ENCODE measurements around the gene ACOX1. TPM values are rescaled to one million over a fixed set of nuclear protein-coding genes. Genes with fewer than 3 reads are reported as not detected.

Gene ACOX1
- total and polyA plus RNA-seq, 2 of the 13 experiments (the other 11 are each of a cell fraction or from before 2014, with no cell fraction given), result 86.4 to 120 TPM

- TF ChIP-seq HNF1B (CRISPR knock-in tag; IDR thresholded peaks at IDR 0.05) (peak; percentile 59; the same call in 1 of the 2 replicates), MTA1 (CRISPR knock-in tag; IDR thresholded peaks at IDR 0.05; ENCODE audit: borderline replicate concordance) (no peak; the same call in 1 of the 2 replicates), ZNF362 (CRISPR knock-in tag; IDR thresholded peaks at IDR 0.05; ENCODE audit: borderline replicate concordance) (no peak)
Measured at GRCh38 chr17:75897160-75898019, 81.6 kb downstream of the ACOX1 start (continued).

- Histone ChIP-seq H3K36me3 (replicated peaks in 1 of 2; ENCODE audit: control insufficient read depth in 1 of 2, insufficient read depth in 2 of 2, low read length in 2 of 2) (peaks cover 22 to 39% of the 10 kb centered on the region in 2 experiments), H3K4me3 (replicated peaks in 1 of 3; ENCODE audit: insufficient read depth in 1 of 3, low read depth in 2 of 3, low read length in 3 of 3) (peak within 1 kb of the TSS; percentile 68 to 83 (median 75)), H3K79me2 (ENCODE audit: insufficient read depth, low read length) (peaks cover 10% of the 10 kb centered on the region), H3K9ac (ENCODE audit: insufficient read depth, low read depth, low read length) (peak within 1 kb of the TSS; percentile 84), H3K27ac (ENCODE audit: extremely low read length, insufficient read depth, low read length) (peak within 1 kb of the TSS; percentile 79), H3K4me2 (ENCODE audit: low read depth, low read length) (peak within 1 kb of the TSS; percentile 91), H3K4me1 (ENCODE audit: insufficient read depth, low read length) (peaks cover 46% of the 10 kb centered on the region), H3K27me3 (ENCODE audit: control insufficient read depth in 1 of 2, insufficient read depth in 2 of 2, low read length in 2 of 2) (no peaks in the 10 kb centered on the region), H4K20me1 (ENCODE audit: insufficient read depth, low read length) (no peaks in the 10 kb centered on the region), H2AFZ (ENCODE audit: low read length) (no peak within 1 kb of the TSS), H3K9me3 (ENCODE audit: low read length) (no peaks in the 10 kb centered on the region)
- FAIRE-seq (no peak), DNase-seq (ENCODE audit: low spot score) (peak; percentile 56), ATAC-seq (peak; percentile 18)
- intact Hi-C loops (cut with micrococcal nuclease; ENCODE audit: unreplicated experiment) (no loop called here), in situ Hi-C loops (cut with HindIII; ENCODE audit: extremely low pct_ligation_motif_present, low pct_unique_long_range_greater_than_20kb) (no loop called here)
- 8% methylated on average over 35 of the region's 102 CpGs for WGBS (ENCODE audit: low lambda C conversion rate)
- CTCF ChIA-PET (ENCODE audit: low intra/inter-chr PET ratio, low total read pairs), result interaction anchor here (0.8 to 1.0 kb wide), 2 partner anchors 20 to 109 kb away, joined by 3 read pairs; no protein-coding TSS in a partner anchor
- no TSS peak for BruUV-seq (replicated peaks)
- POLR2A ChIA-PET, result interaction anchor here (0.5 to 12.9 kb wide), 21 partner anchors 9 to 368 kb away, joined by 3 to 423 read pairs (median 4); partner anchors contain the start of genes ACOX1, MRPL38, TRIM47 and UBALD2
- no peak for TF ChIP-seq HMGA1 (CRISPR knock-in tag; conservative IDR thresholded peaks at IDR 0.05)
- no peak for TF ChIP-seq ZBTB8A (CRISPR knock-in tag; IDR thresholded peaks at IDR 0.05; ENCODE audit: borderline replicate concordance, low read depth)
- no peak for TF ChIP-seq NFE2 (CRISPR knock-in tag; IDR thresholded peaks at IDR 0.05)
- TF ChIP-seq ZNF703 (CRISPR knock-in tag; IDR thresholded peaks at IDR 0.05; ENCODE audit: borderline replicate concordance), result peak; percentile 89; the same call in 1 of the 2 replicates
- TF ChIP-seq ZNF362 (CRISPR knock-in tag; IDR thresholded peaks at IDR 0.05; ENCODE audit: borderline replicate concordance), result 0 out of 2 replicates have a peak, but pooled peaks have one; percentile 21
- TF ChIP-seq ZNF512B (CRISPR knock-in tag; IDR thresholded peaks at IDR 0.05; ENCODE audit: borderline replicate concordance), result no peak
- no peak for TF ChIP-seq FOXC1 (CRISPR knock-in tag; IDR thresholded peaks at IDR 0.05; ENCODE audit: borderline replicate concordance)
- peak; percentile 95 for TF ChIP-seq KDM2A (CRISPR knock-in tag; IDR thresholded peaks at IDR 0.05; ENCODE audit: borderline replicate concordance, low read depth)
Measured at GRCh38 chr17:75896415-75897159, 82.4 kb downstream of the ACOX1 start, which contains the start of gene TRIM65. Gene TRIM65 (minus strand): TSS chr17:75896951. CDS start chr17:75896937, 14 bp downstream.
